Testis (tissue), 2 donors: ENCODE measurements around the gene DCTN5.

Experiments used
- CTCF ChIP-seq, 3 experiments: fragments of 450-650 bp in 2 of 3; fragments of 200-600 bp in 1 of 3; sonication (generic) in 1 of 3; IDR thresholded peaks; one replicate each; pipeline ENCODE4 v1.5.1; 2016 to 2019; ENCODE audit warnings: antibody characterized with exemption in 3 of 3, mild to moderate bottlenecking in 2 of 3, moderate library complexity in 1 of 3
- POLR2A ChIP-seq: fragments of 450-650 bp; IDR thresholded peaks from one replicate; pipeline ENCODE4 v1.6.1; 2017; ENCODE audit warnings: antibody characterized with exemption, mild to moderate bottlenecking, moderate library complexity

GRCh38 chr16:23705517-23705902 is 64.2 kb downstream of the DCTN5 start:
- TF ChIP-seq POLR2A (no peak), CTCF (IDR thresholded peaks at IDR 0.05) (no peak)
